ENCODE results near the gene VAC14.
"Not testable (repeated sequence)": the region's sequence is repeated elsewhere in the genome, so short reads cannot be mapped to it uniquely, and the experiment has no call there.

VAC14 gene

GRCh38 chr16:70675851-70676513 lies 125.0 kb downstream of the VAC14 start:
- in situ Hi-C loops (cut with HindIII; ENCODE audit: low sequenced_read_pairs) = loop anchor here (10.0 kb wide), 2 partner anchors 89 to 111 kb away; no protein-coding TSS in a partner anchor
- H3K4me3 ChIP-seq (ENCODE audit: low read depth, low read length) = no peak overlapping the region
- TF ChIP-seq CTCF (IDR thresholded peaks at IDR 0.05; ENCODE audit: low read depth, low read length, missing control alignments) = no peak
- no peak for DNase-seq (ENCODE audit: low read depth)

GRCh38 chr16:70674221-70675014 lies 126.5 kb downstream of the VAC14 start:
- in situ Hi-C loops (cut with HindIII; ENCODE audit: low sequenced_read_pairs) = loop anchor here (10.0 kb wide), 2 partner anchors 90 to 110 kb away; no protein-coding TSS in a partner anchor
- TF ChIP-seq CTCF (IDR thresholded peaks at IDR 0.05; ENCODE audit: low read depth, low read length, missing control alignments) = no peak
- DNase-seq (ENCODE audit: low read depth) = no peak
- H3K4me3 ChIP-seq (ENCODE audit: low read depth, low read length) = no peak overlapping the region

GRCh38 chr16:70670938-70671337 lies 130.0 kb downstream of the VAC14 start:
- in situ Hi-C loops (cut with HindIII; ENCODE audit: low sequenced_read_pairs) = loop anchor here (10.0 kb wide), 2 partner anchors 94 to 106 kb away; no protein-coding TSS in a partner anchor
- H3K4me3 ChIP-seq (ENCODE audit: low read depth, low read length); DNase-seq (ENCODE audit: low read depth): not testable (repeated sequence)

- TF ChIP-seq CTCF (IDR thresholded peaks at IDR 0.05; ENCODE audit: low read depth, low read length, missing control alignments) = no peak
- H3K4me3 ChIP-seq (ENCODE audit: low read depth, low read length) = no peak overlapping the region
- in situ Hi-C loops (cut with HindIII; ENCODE audit: low sequenced_read_pairs) = loop anchor here (10.0 kb wide), 2 partner anchors 95 to 105 kb away; no protein-coding TSS in a partner anchor
- no peak for DNase-seq (ENCODE audit: low read depth)
Observed at GRCh38 chr16:70670175-70670574, 130.8 kb downstream of the VAC14 start.

GRCh38 chr16:70665806-70666735 lies 134.9 kb downstream of the VAC14 start:
- in situ Hi-C loops (cut with HindIII; ENCODE audit: low sequenced_read_pairs) = no loop called here
- DNase-seq (ENCODE audit: low read depth) = no peak
- no peak for TF ChIP-seq CTCF (IDR thresholded peaks at IDR 0.05; ENCODE audit: low read depth, low read length, missing control alignments)
- no peak overlapping the region for H3K4me3 ChIP-seq (ENCODE audit: low read depth, low read length)

- no peak for DNase-seq (ENCODE audit: low read depth)
- in situ Hi-C loops (cut with HindIII; ENCODE audit: low sequenced_read_pairs) = no loop called here
- no peak overlapping the region for H3K4me3 ChIP-seq (ENCODE audit: low read depth, low read length)
- no peak for TF ChIP-seq CTCF (IDR thresholded peaks at IDR 0.05; ENCODE audit: low read depth, low read length, missing control alignments)
Observed at GRCh38 chr16:70665113-70665694, 135.8 kb downstream of the VAC14 start.

All from astrocyte of the cerebellum (primary cell).